Measurements from ENCODE around the gene MDK. TPM values are rescaled to one million over a fixed set of nuclear protein-coding genes. Genes with fewer than 3 reads are reported as not detected.
A peak's percentile ranks its signal among the peaks of the same experiment; 100 is the strongest.

Gene MDK
- total RNA-seq = 1,921 and 2,040 TPM in 2 replicates
- long read RNA-seq, transcript MDK-203 (5 exons, 828 nt) = major isoform, 113 of 139 reads
- long read RNA-seq, transcript MDK-206 (4 exons, 1,026 nt) = minor isoform, 5 of 139 reads
- long read RNA-seq, partial matches to known transcripts = 13 of 139 reads
- long read RNA-seq, other reads (novel, unspliced or antisense) = 3 of 139 reads

- peaks cover 6% of the 10 kb centered on the region for H3K27me3 Mint-ChIP-seq
- no peak for TF ChIP-seq CTCF (IDR thresholded peaks at IDR 0.05; ENCODE audit: unreplicated experiment)
- peak; percentile 65 for DNase-seq (ENCODE audit: low spot score, unreplicated experiment)
- H3K9me3 Mint-ChIP-seq (ENCODE audit: low read depth) = no peaks in the 10 kb centered on the region
- peaks cover 9% of the 10 kb centered on the region for H3K36me3 Mint-ChIP-seq (ENCODE audit: insufficient read depth)
- peaks cover 12% of the 10 kb centered on the region for H3K4me1 Mint-ChIP-seq (ENCODE audit: low read depth)
- peak within 1 kb of the TSS; percentile 95 for H3K27ac Mint-ChIP-seq
- peak within 1 kb of the TSS; percentile 92 for H3K4me3 Mint-ChIP-seq (ENCODE audit: low read depth)
These were observed at the start of gene MDK for GRCh38 chr11:46381048-46381818. Gene MDK (plus strand): TSS chr11:46381669. CDS start chr11:46382058, 389 bp downstream.

GRCh38 chr11:46332093-46332567, 49.3 kb upstream of the MDK start:
- H3K27ac Mint-ChIP-seq = no peak overlapping the region
- TF ChIP-seq CTCF (IDR thresholded peaks at IDR 0.05; ENCODE audit: unreplicated experiment) = no peak
- peak overlapping the region; percentile 45 for H3K4me3 Mint-ChIP-seq (ENCODE audit: low read depth)
- peaks cover 6% of the 10 kb centered on the region for H3K4me1 Mint-ChIP-seq (ENCODE audit: low read depth)
- peaks cover 65% of the 10 kb centered on the region for H3K27me3 Mint-ChIP-seq
- H3K36me3 Mint-ChIP-seq (ENCODE audit: insufficient read depth) = no peaks in the 10 kb centered on the region
- DNase-seq (ENCODE audit: low spot score, unreplicated experiment) = no peak
- H3K9me3 Mint-ChIP-seq (ENCODE audit: low read depth) = no peaks in the 10 kb centered on the region

- peaks cover 62% of the 10 kb centered on the region for H3K27me3 Mint-ChIP-seq
- no peak for DNase-seq (ENCODE audit: low spot score, unreplicated experiment)
- H3K4me3 Mint-ChIP-seq (ENCODE audit: low read depth) = peak overlapping the region; percentile 45
- no peak for TF ChIP-seq CTCF (IDR thresholded peaks at IDR 0.05; ENCODE audit: unreplicated experiment)
- no peaks in the 10 kb centered on the region for H3K9me3 Mint-ChIP-seq (ENCODE audit: low read depth)
- no peak overlapping the region for H3K27ac Mint-ChIP-seq
- H3K36me3 Mint-ChIP-seq (ENCODE audit: insufficient read depth) = no peaks in the 10 kb centered on the region
- H3K4me1 Mint-ChIP-seq (ENCODE audit: low read depth) = peaks cover 6% of the 10 kb centered on the region
These were observed 48.7 kb upstream of the MDK start for GRCh38 chr11:46332568-46333393.

GRCh38 chr11:46333394-46333947, 48.0 kb upstream of the MDK start:
- Mint-ChIP-seq H3K27me3 (peaks cover 62% of the 10 kb centered on the region), H3K27ac (no peak overlapping the region), H3K4me1 (ENCODE audit: low read depth) (peaks cover 7% of the 10 kb centered on the region), H3K36me3 (ENCODE audit: insufficient read depth) (no peaks in the 10 kb centered on the region), H3K9me3 (ENCODE audit: low read depth) (no peaks in the 10 kb centered on the region), H3K4me3 (ENCODE audit: low read depth) (peak overlapping the region; percentile 56)
- DNase-seq (ENCODE audit: low spot score, unreplicated experiment) = no peak
- TF ChIP-seq CTCF (IDR thresholded peaks at IDR 0.05; ENCODE audit: unreplicated experiment) = no peak

- TF ChIP-seq CTCF (IDR thresholded peaks at IDR 0.05; ENCODE audit: unreplicated experiment) = no peak
- no peaks in the 10 kb centered on the region for H3K9me3 Mint-ChIP-seq (ENCODE audit: low read depth)
- no peak overlapping the region for H3K27ac Mint-ChIP-seq
- peaks cover 14% of the 10 kb centered on the region for H3K4me1 Mint-ChIP-seq (ENCODE audit: low read depth)
- no peak overlapping the region for H3K4me3 Mint-ChIP-seq (ENCODE audit: low read depth)
- H3K27me3 Mint-ChIP-seq = peaks cover 64% of the 10 kb centered on the region
- no peak for DNase-seq (ENCODE audit: low spot score, unreplicated experiment)
- H3K36me3 Mint-ChIP-seq (ENCODE audit: insufficient read depth) = no peaks in the 10 kb centered on the region
These were observed 47.3 kb upstream of the MDK start for GRCh38 chr11:46334211-46334610.

All from progenitor cell of endocrine pancreas (in vitro differentiated cells).